Erythroblast (primary cell): Measurements from ENCODE around the gene MTPN.
A peak's percentile ranks its signal among the peaks of the same experiment; 100 is the strongest.

Experiments used
- DNase-seq, 2 experiments: peaks; one replicate each; lab custom pipeline; 2025; lab: John Stamatoyannopoulos, UW
- GATA1 ChIP-seq: IDR thresholded peaks from 2 replicates; pipeline ENCODE4 v1.6.1; 2011; ENCODE audit warnings: low read depth, mild to moderate bottlenecking, control low read depth, low read length, moderate library complexity
- POLR2A ChIP-seq: IDR thresholded peaks from 2 replicates; pipeline ENCODE4 v1.6.1; 2011; ENCODE audit warnings: mild to moderate bottlenecking, low read length

The MTPN gene

DNA sequence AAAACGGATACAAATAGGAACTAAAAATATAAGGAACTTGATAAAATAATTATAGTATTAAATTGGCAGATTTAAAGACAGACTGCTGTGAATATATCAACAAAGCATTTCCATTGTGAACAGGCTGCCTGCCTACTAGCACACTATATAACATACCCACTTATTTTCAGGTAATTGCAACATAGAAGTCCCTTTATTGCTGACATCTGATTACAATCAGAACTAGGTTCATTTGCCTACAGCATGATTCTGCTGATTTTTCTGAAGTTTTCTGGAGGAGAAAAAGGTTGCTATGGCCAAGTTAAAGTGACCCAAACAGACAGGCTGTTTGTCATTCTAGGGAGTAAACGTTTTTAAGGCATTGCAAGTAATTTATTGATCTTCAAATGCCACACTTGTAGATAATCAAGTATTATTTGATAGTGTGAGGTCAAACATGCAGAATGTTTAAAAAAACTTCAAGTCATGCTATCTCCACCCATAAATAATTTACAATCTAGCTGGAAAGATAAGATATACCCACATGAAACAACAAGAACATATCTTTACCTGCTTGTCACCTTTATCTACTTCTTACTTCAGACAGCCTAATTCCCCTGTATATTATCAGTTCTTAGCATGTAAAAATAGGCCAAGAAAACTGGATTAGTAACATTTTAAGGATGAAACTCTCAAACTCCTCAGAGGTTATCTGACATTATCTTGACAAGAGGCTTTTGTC is 40.5 kb downstream of the MTPN start:
- DNase-seq, result peak; percentile 48 to 65
- no peak for TF ChIP-seq GATA1
- no peak for TF ChIP-seq POLR2A

DNA sequence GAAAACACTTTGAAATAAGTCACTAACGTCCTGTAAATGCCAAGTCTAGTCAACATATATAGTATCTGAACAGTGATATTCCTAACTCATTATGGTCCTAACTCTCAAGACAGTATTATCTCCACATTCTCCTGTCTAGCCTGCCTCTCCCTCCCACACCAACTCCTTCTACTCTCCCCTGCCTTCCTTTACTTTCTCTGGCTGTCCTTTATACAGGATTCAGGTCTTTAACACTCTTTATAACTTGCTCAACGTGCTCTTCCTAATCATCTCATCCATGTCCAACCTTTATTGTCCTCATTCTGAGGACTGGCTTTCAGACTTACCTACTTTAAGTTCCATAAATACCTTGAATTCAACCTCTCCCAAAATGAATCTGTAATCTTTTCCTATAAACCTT is 42.5 kb downstream of the MTPN start:
- TF ChIP-seq POLR2A, result no peak
- no peak for TF ChIP-seq GATA1
- DNase-seq, result no peak

DNA sequence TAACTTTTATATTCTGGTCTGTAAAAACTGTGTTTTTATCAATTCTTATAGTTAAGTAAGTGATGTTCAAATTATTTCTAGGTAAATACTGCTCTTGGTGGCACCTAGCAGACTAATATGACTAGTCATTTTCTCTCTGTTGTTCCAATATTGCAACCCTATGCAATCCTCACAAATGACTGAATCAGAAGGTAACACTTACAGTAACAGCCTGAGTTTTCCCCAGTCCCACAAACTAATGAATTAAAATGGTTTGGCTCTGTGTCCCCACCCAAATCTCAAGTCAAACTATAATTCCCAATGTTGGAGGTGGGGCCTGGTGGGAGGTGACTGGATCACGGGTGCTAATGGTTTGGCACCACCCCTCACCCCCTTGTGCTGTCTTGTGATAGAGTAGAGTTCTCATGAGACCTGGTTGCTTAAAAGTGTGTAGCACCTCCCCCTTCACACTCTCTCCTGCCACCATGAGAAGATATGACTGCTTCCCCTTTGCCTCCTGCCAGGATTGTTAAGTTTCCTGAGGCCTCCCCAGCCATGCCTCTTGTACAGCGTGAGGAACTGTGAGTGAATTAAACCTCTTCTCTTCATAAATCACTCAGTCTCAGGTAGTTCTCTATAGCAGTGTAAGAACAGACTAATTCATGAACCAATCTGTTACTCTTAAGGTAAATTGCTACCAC is 43.5 kb downstream of the MTPN start:
- peak; percentile 64 to 78 for DNase-seq
- TF ChIP-seq POLR2A (no peak), GATA1 (no peak)

DNA sequence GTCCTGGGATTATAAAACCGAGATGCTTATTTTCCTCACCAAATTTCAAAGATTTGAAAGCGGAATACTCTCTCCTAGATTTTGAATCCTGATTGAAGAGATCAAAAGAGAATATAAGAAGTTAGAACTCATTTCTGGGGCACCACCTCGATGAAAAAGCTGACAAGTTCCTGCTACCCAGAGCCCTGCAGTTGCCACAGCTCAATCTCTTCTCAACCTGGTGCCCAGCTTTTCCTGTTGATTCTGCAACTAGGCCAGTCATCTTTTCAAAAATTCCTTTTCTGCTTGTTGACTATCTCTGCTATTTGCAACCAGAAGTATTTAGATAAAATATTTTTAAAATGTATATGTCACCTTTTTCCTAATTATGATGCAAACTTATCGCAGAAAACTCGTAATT is 45.0 kb downstream of the MTPN start:
- TF ChIP-seq POLR2A (no peak), GATA1 (no peak)
- no peak for DNase-seq

DNA sequence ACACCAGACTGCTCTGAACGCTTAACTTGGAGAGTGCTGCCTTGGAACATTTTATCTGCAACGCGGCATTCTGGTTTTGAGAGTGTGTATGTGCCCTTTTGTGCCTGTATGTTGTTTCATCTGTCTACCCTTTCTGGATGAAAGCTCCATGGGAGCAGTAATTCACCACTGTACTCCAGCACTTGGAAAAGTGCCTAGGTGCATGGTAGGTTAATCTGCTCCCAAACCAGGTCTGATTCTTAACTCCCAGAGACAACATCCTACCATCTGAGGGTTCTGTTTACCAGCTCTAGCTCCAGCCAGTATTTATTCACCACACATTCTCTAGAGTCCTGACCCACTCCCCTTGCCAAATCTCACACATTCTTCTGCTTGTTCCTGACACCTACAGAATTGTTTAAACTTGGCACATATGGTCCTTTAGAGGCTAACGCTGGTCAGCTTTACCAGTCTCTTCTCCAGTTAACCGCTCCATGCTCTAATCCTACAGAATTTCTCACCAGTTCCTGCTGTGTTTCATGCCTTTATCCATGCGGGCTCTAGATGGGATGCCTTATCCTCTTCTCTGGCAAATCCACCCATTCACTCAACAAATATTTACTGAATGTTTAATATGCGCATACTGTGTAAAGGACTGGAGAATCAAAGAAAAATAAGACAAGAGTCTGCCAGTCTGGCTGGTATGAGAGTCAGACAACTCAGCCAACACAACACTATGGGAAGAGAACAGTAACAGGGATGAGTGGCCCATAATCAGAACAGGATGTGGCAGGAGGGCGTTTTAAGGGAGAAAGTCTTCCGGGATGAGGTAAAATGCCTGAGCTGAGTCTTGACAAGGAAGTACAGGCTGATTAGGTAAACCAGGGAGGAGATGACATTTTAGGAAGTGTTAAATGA is 46.3 kb downstream of the MTPN start:
- DNase-seq, result no peak
- TF ChIP-seq POLR2A (no peak), GATA1 (no peak)

DNA sequence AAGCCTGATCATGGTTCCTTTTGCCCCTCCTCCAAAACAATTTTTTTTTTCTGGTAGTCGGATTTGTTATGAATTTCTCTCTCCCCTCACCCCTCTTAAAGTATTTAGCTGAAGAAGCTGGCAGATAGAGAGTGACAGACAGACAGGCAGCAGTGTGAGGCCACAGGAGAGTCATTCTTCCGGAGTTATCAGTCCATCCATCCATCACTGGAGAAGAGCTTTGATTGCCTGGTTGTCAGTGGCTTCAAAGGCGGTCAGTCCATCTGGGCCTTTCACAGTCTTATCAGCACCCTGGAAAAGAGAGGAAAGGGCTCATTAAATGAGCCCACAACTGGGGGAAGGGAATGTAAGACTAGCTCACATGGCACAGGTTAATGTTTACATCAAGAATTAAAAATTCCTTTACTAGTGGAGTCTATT is 47.4 kb downstream of the MTPN start:
- TF ChIP-seq GATA1 (no peak), POLR2A (no peak)
- no peak for DNase-seq

DNA sequence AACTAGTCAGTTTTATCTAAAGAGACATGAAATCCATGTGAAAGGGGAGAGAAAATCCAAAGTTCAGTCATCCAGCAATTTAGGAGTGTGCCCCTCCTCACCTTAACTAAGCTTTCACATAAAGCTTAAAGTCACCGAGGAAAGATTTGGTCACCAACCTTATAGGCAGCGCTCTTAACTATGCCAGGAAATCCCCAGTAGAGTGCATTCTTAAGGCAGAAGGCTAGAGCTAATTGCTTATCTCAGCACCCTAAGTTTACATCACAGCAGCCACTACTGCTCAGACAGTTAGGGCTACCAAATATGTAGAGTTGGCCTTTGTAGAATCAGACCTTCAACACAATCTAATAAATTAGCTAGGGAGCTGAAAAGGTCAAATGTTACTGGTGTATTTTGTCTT is 47.9 kb downstream of the MTPN start:
- no peak for TF ChIP-seq POLR2A
- TF ChIP-seq GATA1, result no peak
- no peak for DNase-seq

DNA sequence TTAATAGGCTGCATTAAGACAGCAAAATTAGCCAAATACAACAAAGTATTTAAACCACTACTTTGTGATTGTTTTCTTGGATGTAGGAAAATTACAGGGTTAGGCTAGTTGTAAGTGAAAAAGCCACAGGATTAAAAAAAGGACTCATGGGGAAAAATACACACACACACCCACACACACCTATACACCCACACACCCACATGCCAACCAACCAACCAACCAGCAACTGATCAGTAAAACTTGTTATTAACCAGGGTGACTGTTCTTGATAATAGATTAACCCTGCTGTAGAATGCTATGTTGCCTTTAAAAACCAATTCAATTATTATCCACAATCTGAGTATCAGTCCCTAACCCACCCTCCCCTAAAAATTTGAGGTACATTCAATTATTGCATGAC is 49.0 kb downstream of the MTPN start:
- DNase-seq, result no peak
- no peak for TF ChIP-seq POLR2A
- no peak for TF ChIP-seq GATA1

DNA sequence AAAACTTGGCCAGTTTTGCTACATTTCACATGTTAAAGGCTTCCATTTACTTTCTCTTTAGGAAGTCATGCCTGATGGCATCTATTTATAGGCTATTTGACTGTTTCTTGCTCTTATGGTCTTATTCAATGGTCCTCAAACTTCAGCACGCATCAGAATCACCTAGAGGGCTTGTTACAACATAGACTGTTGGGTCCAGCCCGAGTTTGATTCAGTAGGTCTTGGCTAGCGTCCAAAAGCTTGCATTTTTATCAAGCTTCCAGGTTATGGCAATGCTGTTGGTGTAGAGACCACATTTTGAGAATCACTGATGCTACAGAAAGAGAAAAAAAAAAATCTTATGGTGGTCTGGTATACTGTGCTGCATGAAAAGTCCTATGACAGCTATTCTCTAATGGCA is 51.9 kb downstream of the MTPN start:
- DNase-seq, result peak; percentile 22 to 37
- TF ChIP-seq POLR2A (no peak), GATA1 (no peak)

DNA sequence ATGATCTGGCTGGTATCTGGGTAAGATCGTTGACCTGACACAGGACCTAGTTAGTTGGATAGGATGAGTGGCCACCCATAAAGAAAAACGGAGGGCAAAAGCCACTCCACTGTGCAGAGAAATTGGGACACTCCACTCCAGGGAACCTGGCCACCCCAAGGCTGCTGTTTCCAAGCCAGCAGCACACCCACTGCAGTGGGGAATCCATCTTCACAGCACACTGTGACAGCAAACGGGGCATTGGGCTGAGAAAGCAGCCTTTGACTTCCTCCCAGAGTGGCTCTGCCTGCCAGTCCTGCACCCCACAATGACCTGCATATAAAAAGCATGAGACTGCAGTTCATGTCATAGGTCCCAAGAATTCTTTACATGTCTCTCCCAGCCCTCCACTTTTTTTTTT is 52.9 kb downstream of the MTPN start:
- no peak for TF ChIP-seq POLR2A
- no peak for TF ChIP-seq GATA1
- DNase-seq, result no peak

DNA sequence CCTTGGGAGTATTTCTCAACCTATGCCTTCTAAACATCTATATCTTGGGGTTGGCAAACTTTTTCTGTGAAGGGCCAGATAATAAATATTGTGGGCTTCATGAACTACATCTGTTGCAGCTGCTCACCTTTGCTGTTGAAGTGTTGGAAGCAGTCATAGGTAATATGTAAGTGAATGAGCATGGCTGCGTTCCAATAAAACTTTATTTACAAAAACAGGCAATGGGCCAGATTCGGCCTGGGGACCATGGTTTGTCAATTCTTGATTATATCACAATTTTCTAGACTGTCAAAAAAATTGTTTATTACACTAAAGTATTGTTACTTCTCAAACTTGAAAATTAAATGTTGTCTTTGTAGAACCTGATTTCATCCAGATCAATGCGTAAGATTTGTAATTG is 54.9 kb downstream of the MTPN start:
- TF ChIP-seq POLR2A (no peak), GATA1 (no peak)

DNA sequence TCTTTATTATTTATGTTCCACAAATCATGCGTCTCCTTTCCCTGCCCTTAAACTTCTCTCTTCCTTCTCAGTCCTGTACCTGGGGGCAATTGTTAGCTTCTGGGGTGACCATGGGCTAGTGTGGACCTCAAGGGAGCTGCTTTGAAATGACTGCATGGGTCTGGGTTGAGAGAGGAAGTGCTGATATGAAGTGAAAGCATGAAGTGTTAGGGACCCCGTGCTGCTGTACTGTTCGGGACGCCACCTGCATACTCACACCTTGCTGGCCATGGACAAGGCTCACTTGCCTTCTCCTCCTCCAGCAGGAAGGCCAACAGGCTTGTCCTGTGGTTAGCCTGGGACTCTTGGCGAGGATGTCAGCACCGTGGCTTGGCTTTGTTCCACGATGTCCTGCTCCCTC is 56.7 kb downstream of the MTPN start:
- no peak for TF ChIP-seq GATA1
- no peak for TF ChIP-seq POLR2A
- DNase-seq, result no peak

More for the DNA sequence above, 54.9 kb downstream of the MTPN start:
- DNase-seq, result no peak

DNA sequence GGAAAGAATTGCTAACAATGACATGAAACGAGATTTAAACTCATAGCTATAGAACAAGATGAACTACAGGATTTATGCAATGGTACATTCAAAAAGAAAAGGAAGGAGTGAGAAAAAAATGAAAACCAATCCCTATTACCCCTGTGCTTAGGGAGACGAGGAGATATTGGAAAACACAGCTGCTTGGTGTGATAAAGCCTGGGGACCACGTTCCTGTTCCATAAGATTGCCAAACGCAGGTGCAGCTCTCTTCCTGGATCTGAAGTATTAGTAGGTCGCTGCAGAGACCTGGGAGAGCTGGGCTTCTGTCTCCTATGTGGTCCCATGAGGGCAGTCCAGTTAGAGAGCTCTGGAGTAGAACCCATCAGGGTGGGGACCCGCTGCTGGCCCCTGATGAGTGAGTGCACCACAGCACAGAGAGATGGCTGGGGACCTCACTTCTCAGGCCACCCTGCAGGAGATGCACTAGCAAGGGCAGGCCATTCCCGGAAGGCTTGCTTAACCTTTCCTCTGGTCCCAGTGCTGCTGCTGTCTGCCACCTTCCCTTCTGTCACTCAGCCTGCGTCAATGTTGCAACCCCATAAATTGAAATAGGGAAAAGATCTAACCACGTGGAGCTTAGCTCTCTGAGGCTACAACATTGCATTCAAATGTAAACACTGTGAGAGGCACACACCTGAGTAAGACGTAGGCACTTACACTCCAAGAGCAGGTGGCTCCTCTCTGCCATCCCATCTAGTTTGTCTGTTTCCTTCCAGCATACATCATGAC is 57.9 kb downstream of the MTPN start:
- TF ChIP-seq GATA1 (no peak), POLR2A (no peak)

DNA sequence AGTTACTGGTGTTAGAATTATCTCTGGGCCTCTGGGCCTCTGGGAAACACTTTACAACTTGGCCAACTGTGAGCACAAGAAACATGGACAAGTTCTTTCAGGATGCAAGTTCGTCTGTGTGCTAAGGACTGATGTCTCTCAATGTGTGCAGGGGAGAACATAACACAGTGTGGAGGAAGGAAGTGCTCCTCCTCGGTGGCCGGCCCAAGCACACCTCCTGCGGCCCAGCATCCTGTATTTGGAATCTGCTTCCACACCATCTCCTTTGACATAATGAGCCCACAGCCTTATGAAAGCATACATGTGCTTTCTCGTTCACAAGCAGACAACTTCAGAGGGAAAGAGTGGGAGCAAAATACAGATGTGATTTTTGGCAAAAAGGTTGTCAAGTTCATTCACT is 59.0 kb downstream of the MTPN start:
- TF ChIP-seq GATA1 (no peak), POLR2A (no peak)
- DNase-seq, result no peak

More for the DNA sequence above, 57.9 kb downstream of the MTPN start:
- DNase-seq, result no peak

DNA sequence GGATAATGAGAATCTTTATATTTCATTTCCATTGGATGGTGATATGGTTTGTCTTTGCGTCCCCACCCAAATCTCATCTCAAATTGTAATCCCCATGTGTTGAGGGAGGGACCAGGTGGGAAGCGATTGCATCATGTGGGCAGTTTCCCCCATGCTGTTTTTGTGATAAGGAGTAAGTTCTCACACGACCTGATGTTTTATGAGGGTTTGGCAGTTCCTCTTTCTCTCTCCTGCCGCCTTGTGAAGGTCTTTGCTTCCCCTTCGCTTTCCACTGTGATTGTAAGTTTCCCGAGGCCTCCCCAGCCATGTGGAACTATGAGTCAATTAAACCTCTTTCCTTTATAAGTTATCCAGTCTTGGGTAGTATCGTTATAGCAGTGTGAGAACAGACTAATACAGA is 59.4 kb downstream of the MTPN start:
- peak in 1 of 2 experiments; percentile 7 for DNase-seq
- TF ChIP-seq POLR2A, result no peak
- no peak for TF ChIP-seq GATA1
